Measurements from ENCODE around the gene AUP1. TPM values are rescaled to one million over a fixed set of nuclear protein-coding genes. Genes with fewer than 3 reads are reported as not detected.

Gene AUP1
- total RNA-seq, 1 donor from 2014 or later: 40.4 TPM

- no peak for DNase-seq
These were observed 16.5 kb downstream of the AUP1 start for GRCh38 chr2:74512744-74513604.

- no peak for DNase-seq
These were observed 18.2 kb downstream of the AUP1 start for GRCh38 chr2:74511104-74511989.

DNA sequence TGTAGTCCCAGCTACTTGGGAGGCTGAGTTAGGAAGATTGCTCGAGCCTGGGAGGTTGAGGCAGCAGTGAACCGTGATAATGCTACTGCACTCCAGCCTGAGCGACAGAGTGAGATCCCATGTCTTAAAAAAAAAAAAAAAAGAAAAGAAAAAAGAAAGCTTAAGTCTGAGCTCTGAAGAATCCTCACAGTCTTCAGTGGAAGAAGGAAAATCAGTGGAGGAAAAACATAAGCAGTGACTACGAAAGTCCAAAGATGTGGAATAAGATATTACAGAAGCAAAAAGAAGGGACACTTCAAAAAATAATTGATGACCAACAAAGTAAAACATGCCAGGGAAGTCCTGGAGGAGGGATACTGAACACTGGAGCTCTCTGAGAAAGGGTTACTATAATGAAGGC lies 19.2 kb downstream of the AUP1 start:
- no peak for DNase-seq

GRCh38 chr2:74507926-74508520 lies 21.5 kb downstream of the AUP1 start:
- DNase-seq: no peak

DNA sequence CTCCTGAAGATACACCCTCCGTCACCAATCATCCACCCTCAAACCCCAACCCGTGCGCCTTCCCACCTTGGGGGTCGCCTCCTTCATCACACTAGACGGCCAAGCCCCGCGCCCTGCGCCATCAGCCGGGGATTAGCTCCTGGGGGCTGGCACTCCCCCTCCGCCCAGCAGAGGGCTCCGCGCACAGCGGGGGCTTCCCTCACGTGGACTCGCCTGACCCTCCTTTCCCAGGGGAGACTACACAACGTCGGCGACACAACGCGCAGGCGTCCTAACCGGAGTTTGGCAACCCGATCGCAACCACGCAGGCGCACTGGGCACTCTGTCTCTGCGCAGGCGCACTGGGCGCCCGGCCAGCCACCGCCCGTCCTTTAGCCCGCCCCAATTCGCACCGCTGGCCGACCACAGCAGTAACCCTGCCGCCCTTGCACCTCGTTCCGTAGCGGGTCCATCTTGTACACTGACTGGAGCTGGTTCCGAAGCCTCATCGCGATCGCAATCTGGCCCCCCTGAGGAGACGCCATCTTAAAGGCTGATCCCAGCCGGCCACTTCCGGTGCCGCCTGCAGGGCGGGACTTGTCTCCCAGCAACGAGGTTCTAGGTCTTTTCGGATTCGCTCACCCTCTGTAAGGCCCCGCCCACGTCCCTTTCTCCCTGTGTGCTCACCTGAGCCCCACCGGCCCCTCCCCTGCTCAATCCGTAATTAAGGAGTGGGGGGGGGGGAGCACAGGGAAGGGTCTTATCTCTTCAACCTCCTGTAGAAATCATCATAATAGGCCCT lies 22.2 kb downstream of the AUP1 start, which contains the start of gene PCGF1:
Gene PCGF1, minus strand, starts transcription at position 551 of the 781 bp plus-strand sequence. Its CDS starts 27 bp downstream, at position 524.
- DNase-seq: peak; percentile 94

GRCh38 chr2:74505448-74506246 lies 23.9 kb downstream of the AUP1 start:
- no peak for DNase-seq

DNA sequence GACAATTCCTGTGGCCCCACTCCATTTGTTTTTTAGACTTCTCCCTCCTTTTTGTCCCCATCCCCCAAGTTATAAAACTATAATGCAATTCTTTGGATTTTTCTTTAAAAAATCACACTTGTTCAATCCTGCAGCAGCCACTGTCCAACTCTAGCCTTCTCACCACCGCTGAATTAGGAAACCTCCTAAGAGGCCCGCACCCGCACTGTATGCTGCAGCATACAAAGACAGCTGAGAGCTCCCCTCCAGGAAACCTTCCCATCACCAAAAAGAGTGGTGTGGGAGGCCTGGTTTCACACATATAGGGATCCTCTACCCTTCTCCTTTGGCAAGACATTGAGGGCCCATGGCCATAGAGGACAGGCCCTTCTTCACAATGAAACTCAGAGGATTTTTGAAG lies 24.9 kb downstream of the AUP1 start:
- no peak for DNase-seq

DNA sequence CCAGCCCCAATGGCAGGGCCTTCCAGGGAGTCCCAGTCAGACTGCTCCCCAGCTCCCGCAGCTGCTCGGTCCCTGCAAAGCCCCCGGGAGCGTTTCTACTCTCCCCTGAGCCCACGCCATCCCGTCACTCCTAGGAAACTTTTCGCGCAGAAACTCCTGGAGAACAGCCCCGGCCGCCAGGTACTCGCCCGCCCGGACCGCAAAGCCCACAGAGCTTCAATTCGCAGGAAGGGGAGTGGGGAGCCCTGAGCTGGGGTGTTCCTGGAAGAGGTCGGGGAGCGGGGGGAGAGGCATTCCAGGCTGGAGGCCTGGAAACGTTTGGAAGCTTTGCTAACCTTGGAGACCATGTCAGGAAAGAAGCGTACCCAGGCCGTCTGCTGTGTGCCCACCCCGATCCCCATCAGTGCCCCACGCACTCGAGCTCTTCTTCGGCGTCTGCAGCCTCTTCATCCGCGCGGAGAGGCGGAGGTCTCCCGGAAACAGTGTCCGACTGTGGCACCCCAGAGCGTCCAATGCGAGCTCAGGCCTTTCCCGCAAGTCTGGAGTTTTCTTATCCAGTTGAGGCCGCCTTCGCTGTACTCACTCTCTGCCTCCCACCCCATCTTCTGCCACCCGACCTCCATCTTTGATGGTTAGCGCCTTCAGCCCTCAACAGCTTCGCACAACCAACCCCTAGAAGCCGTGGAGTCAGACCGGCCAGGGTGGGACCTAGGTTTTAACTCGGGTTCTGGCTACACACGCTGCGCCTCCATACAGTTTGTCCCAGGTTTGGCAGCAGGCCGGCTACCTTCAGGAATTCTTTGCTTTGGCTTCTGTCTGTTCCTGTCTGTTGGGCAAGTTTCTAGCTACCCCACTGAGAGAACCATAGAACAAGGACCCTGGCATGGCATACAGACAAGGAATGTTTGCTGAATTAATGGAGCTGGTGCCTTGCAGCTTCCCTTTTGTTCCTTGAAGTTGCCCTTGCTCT lies 25.7 kb downstream of the AUP1 start:
- no peak for DNase-seq

DNA sequence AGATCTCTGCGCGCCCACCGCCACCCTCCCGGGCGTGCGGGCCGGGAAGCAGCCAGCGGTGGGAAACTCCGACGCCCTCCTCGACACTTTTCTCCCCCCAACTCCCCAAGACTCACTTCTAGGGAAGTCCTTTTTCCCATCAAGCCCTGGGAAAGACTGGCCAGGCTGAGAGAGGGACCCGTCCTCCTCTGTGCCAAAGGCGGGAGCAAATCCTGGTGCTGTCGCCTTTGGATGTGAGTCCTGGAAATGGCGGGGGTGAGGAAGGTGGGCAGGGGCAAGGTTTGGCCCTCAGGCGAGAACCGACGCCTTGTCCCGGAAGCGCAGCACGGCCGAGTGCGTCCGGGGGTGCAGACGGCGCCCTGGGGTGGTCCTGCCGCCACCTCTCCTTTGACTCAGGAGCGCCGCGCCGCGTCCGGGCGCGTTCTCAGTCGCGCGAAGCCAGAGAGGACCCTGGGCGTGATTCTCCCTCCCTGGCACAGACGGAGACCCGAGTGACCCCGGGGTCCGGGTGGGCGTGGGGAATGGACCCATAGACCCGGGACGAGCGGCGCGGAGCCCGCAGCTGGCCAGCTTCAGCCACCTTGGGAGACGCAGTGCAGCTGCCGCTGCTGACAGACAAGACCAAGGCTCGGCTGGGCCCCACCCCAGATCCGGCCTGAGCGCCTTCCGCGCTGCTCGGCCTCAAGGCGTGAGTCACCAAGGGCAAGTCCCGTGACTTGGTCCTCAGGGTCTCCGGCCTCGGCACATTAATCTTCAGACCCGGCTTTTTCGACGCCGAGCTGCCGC lies 26.6 kb downstream of the AUP1 start:
- DNase-seq: no peak

DNA sequence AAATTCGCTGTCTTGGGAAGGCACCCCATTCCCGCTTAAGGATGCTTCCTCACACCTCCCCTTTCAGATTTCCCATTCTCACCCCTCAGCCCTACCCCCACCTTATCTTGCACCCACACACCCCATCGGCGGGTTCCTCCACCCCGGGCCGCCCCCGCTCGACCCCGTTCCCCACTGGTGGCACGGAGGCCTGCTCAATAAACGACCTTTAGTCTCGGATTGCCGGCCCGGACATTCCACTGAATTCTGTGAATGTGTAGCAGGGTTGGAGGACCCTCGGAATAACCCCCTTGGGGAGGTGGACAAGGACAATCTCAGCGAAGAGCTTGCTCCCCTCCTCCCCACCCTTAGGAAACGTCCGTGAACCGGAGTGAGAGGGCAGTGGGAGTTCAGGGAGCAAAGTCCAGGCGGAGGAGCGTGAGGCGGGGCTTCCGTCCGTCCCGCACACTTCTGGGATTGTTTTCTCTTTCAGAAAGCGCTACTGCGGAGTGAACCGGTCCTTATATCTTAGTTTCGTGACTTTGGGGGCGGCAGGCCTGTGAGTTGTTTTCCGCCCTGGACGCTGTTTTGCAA lies 27.3 kb downstream of the AUP1 start:
- DNase-seq: no peak

- DNase-seq: no peak
These were observed 28.0 kb downstream of the AUP1 start for GRCh38 chr2:74501335-74502071.

DNA sequence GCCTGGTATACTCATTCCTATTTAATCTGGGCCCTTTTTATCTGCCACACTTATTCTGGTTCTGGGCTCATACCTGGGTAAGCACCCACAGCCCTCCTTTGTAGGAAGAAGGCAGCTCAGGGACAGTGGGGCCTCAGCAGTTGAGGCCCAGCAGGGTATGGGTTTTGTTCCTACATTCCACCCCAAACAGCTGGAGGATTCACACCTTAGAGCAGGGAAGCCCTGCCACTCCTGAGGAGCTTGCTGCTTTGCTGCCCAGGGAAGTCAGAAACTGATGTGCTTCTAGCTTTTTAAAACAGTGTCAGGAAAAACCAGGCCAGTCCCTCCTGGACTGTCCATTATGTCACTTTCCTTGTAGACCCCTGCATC lies 28.9 kb downstream of the AUP1 start:
- DNase-seq: no peak

DNA sequence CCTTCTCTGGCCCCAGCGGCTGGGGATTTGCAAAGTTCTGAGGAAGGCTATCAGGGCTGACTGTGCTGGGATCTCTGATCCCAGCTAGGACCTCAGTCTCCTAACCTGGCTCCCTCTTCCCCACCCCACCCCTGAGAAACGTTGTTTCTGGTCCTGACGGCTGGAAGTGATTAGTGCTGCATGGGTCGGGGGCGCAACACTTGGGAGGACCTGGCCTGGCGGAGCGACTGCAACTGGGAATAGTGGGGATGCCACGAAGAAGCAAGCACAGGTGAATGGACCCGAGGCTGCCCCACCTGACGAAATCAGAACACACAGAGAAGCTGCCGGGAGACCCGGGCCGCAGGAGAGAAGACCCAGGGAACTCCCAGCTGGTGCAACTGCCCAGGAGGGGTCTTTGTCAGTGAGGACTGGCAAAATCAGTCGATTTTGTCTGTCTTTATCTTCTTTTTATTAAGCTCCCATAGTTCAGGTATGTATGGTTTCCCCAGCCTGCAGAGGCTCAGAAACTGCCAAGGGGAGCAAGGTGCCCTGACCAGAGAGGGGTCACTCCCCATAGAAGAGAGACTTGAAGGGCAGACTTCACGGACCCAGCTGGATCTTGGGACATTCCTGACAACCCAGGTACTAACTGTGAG lies 29.4 kb downstream of the AUP1 start:
- DNase-seq: no peak

- no peak for DNase-seq
These were observed 30.1 kb downstream of the AUP1 start, which contains the start of gene LBX2 for GRCh38 chr2:74499267-74499939. LBX2 (minus strand) TSS chr2:74499603; CDS start chr2:74499537, 66 bp downstream.

- no peak for DNase-seq
These were observed 30.8 kb downstream of the AUP1 start for GRCh38 chr2:74498500-74499266.

All from occipital lobe (tissue), 2 donors.